Stimulated activated CD4-positive, alpha-beta T cell treated with anti-CD3 and anti-CD28 coated beads, Interleukin-2, amount 100 ng/mL, for 48 hours (primary cell): Measurements from ENCODE around the gene FAM171A2.
"Not testable (repeated sequence)": the region's sequence is repeated elsewhere in the genome, so short reads cannot be mapped to it uniquely, and the experiment has no call there.

Experiments
- DNase-seq, 2 donors: peaks; one replicate each; pipeline ENCODE4 v3.0.0-alpha.2; 2020

The FAM171A2 gene

DNA sequence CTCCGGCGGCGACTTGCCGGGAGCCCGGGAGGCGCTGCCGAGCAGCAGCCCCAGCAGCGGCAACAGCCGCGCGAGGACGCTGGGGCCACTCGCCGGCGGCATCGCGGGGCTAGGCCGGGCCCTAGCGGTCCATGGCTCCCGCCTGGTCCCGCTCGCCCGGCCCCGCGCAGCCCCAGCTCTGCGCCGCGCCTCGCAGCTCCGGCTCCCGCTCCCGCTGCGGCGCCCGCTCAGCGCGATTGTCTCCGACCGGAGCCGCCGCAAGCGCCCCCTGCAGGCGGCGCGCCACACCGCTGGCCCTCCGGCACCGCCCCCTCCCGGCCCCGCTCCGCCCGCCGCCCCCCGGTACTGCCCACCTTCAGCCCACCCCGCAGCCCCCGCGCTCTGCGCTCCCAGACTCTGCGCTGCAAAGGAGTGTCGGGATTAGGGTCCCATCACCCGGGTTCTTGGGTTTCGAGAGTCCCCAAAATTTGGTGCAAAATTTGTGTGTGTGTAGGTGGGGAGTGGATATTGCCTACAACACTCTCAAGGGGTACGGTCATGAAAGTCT, at the start of gene FAM171A2:
FAM171A2 (minus strand) TSS at position 241 of the 547 bp plus-strand sequence; CDS start at position 102, 139 bp downstream.
- DNase-seq = peak; percentile 59 to 68

DNA sequence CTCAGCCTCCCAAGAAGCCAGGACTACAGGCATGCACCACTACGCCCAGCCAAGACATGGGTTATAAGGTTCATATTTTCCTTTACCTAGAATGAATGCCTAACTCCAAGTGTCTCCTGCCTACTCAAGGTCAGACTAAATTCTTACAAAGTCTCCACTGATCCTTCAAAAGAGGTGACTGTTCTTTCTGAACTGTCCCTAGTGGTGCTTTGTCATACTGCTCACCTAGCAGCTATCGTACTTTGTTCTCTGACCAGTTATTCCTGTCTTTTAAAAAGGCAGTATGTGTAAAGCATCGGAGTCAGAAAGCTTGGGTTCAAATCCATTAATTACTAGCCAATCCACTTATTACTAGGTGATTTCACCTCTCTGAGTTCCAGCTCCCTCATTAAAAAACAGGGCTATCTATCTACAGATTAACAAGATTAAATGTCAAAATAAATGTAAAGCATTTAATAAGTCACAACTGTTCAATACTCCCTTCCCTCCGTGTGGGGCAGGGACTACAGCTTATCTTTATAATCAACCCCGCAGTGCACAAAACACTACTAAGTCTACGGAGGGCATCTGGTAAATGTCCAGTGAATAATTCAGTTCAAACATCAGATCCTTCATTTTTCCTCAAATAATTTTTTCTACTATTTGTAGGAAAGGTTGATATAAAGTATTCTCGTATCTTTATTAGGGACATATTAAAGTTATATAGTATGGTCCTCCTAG, 45.8 kb upstream of the FAM171A2 start:
- DNase-seq = no peak

DNA sequence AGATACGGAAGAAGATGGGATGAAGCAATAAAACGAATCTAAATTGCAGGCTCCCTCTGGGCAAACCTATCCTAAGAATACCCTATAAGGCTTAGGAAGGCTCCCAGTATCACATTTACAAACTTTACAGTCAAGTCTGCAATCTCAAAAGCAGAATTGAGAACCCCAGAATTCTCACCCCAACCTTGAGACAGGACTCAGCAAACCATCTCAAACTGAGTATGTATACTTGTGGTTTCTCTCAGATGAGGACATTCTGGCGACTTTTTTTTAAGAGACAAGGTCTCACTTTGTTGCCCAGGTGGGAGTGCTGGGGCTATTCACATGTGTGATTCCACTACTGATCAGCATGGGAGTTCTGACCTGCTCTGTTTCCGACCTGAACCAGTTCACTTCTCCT, 45.1 kb upstream of the FAM171A2 start:
- no peak for DNase-seq

DNA sequence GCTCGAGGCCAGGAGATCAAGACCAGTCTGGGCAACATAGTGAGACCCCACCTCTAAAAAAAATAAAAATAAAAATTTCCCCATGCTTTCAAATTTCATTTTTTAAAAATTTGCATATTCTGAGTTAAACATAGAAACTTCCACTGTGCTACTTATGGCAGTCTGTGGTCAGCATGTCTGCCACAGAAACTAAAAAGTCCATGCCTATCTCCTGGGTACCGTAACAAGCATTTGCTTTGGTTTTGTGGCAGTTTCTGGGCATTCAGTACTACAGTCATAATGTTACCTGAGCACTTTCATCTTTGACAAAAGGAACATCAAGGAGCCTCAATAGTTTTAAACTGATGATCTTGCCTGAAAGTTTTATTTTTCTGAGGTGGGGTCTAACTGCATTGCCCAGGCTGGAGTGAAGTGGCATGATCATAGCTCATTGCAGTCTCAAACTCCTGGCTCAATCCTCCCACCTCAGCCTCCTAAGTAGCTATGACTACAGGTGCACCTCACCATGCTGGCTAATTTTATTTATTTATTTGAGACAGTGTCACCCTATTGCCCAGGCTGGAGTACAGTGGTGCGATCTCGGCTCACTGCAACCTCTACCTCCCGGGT, 39.0 kb upstream of the FAM171A2 start:
- no peak for DNase-seq

DNA sequence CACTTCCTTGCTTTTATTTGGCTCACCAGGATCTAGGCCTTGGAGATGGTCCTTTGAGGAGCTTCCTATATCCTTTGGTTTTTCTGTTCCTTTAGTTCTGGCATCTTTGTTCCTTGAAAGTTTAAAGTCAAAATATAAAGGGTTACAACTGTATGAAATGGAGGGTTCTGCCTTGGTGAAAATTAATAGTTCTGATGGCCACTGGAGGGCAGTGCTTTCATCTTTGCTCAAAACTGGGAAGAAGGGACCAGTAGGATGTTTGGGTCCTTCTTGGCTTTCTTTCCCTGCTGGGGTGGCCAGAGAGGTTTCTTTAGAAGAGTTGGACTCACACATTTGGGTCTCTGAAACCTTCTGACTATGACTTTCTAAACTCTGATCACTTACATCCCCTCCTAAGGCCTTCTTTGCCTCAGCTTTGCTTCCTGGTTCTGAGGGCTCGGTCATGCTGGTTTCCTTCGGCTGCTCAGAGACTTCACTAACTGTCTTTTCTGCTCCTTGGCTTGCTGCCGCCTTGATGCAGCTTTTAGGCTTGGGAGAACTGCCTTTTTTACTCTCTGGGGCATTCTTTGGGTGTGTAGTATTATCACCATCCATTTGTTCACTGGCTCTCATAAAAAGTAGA, 36.7 kb upstream of the FAM171A2 start:
- DNase-seq = no peak

GRCh38 chr17:44398692-44399691, 35.3 kb upstream of the FAM171A2 start:
- DNase-seq = no peak

- DNase-seq = no peak
Measured at GRCh38 chr17:44397479-44398440, 34.1 kb upstream of the FAM171A2 start.

DNA sequence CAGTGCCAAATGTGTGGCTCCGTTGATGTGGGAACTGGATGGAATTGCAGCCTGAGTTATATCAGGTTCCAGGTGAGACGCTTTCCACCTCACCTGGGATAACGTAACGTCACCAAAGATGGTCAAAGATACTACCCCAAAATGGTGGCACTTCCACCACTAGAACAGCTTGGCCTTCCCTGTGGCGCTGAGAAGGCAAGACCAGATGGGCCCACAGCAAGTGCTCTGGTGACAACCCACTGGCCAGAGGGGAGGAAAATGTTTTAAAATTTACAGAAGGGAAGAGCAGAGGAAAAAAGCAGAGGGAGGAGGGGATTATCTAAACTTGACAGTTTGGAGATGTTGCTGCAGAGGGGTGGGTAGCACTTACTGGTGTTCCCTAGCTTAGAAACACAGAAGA, 33.3 kb upstream of the FAM171A2 start:
- DNase-seq = no peak

GRCh38 chr17:44394833-44395232, 31.2 kb upstream of the FAM171A2 start:
- no peak for DNase-seq

- not testable (repeated sequence) for DNase-seq
Measured at GRCh38 chr17:44394112-44394511, 30.5 kb upstream of the FAM171A2 start.

- DNase-seq = no peak
Measured at GRCh38 chr17:44390250-44390870, 26.7 kb upstream of the FAM171A2 start.

GRCh38 chr17:44389723-44390202, 26.1 kb upstream of the FAM171A2 start:
- DNase-seq = no peak

DNA sequence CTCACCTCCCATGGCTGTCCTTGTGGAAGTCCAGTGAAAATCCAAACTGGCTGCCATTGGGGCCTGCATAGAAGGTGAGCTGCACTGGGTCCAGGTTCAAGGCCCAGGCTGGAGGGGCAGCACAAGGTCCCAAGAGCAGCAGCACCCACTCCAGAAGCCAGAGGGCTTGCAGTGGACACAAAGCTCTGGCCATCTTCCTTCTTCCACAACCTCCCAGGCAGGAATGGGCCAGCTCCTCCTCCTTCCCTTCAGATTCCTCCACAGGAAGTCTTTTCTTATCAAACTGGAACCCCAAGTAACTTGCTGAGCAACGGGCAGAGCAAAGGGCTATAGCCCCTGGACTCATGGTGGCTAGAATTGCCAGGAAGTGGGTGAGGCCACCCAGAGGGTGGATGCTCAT, 25.6 kb upstream of the FAM171A2 start, which contains the start of gene ITGA2B:
ITGA2B (minus strand) TSS at position 369 of the 400 bp plus-strand sequence; CDS start at position 193, 176 bp downstream.
- no peak for DNase-seq

GRCh38 chr17:44387804-44388203, 24.2 kb upstream of the FAM171A2 start:
- no peak for DNase-seq

- DNase-seq = no peak
Measured at GRCh38 chr17:44386182-44386525, 22.5 kb upstream of the FAM171A2 start.

GRCh38 chr17:44385287-44386181, 21.9 kb upstream of the FAM171A2 start:
- peak; percentile 85 to 87 for DNase-seq

GRCh38 chr17:44384823-44385286, 21.2 kb upstream of the FAM171A2 start:
- DNase-seq = no peak

- no peak for DNase-seq
Measured at GRCh38 chr17:44384281-44384822, 20.7 kb upstream of the FAM171A2 start.

DNA sequence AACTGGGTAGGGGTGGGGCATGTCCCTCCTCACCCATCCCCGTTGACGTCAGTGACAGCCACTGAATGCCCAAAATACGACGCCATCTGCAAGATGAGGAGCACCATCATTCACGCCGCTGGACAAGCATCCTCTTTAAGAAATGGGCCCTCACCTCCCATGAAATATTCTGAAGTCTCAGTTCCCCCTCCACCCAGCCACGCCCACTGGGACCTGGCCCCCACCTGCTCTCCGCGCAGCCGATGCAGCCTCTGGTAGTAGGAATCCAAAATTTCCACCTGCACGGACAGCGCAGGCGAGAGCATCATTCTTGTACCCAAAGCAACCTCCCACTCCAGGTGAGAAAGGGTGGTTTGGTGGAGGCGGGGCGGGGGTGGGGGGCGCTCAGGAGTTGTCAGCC, 20.2 kb upstream of the FAM171A2 start:
- DNase-seq = no peak
